HG02870 (cell line): ENCODE measurements around the gene SLC37A1.

Experiments used
- ATAC-seq: cut with Tn5 transposase; IDR thresholded peaks from one replicate; pipeline ENCODE4 v1.9.1; 2021; ENCODE audit warnings: mild to moderate bottlenecking, moderate library complexity; ENCODE audit not compliant: unreplicated experiment

SLC37A1 gene

DNA sequence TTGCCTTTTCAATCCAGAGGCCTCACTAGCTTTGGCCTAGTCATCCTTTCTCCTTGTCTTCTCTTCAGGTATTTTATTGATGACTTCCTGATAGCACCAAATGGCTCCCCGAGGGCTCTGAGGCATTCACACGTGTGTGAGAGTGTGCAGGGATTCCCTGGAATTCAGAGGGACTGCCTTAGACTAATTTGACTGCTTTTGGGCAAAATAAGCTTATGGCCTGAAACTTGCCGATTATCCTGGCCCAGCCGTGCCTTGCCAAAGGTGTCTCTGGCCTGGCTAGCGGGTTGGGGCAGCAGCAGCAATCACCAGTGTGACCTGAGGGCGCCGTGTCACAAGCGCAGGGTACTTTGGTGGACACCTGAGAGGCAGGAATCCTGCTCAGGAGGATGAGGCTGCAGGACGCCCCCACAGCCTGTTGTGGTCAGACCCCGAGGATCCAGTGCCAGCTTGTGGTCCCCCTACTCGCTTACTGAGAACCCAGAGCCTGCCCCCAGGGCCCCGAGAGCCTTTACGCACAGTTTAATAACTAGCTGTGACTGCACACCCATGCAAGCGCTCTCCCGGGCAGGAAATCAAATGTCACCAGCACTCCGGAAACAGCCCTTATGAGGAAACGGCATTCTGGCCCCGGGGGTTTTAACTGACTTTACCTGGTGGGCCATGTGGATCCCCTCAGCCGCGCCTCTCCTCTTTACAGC is 76.9 kb downstream of the SLC37A1 start:
- ATAC-seq, result no peak

DNA sequence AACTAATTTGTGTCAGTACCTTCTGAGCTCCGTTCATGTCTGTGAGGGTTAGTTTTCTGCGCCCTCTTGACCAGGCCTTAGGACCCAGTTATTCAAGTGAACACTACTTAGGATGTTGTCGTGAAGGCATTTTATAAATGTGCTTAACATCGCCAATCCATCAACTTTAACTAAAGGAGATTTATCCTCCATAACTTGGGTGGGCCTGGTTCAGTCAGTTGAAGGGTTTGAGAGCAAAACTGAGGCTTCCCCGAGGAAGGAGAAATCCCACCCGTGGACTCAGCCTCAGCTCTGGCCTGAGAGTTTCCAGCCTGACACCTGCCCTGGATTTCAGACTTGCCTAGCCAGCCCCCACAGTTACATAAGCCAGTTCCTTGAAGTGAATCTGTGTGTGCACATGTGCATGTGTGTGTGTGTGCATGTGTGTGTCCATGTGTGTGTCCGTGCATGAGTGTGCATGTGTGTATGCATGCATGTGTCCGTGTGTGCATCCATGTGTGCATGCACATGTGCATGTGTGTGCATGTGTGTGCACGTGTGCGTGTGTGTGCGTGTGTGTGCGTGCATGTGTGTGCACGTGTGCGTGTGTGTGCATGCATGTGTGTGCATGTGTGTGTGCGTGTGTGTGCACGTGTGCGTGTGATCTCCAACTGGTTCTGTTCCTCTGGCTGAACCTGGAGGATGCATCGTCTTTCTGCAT is 77.7 kb downstream of the SLC37A1 start:
- ATAC-seq, result no peak

DNA sequence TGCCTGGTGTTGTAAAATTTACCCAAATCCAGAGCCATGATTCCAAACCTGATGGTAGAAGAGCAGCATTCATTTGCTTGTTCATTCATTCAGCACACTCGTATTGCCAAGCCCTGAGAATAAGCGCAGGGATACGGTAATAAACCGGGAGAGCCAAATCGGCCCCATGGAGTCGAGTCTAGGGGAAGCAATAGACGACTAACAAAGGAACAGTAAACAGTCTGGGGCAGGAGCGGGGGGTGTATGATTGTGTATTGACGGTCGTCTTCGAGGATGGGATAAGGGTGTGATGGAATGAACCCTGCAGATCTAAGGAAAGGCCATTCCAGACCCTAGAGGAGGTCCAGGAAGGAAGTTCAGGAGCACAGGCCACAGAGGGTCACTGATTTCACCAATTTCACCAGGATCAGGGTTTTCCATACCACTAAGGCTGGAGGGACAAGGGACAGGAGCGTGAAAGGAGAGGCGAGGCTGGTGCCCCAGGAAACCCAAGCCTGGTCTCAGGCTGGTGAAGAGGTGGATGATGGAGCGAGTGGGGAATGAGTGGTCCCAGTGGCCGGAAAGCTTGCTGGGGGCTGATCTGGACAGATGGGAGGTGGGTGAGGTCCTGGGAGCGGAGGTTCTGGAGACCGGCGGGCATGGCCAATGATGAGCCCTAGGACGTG is 78.6 kb downstream of the SLC37A1 start:
- ATAC-seq, result no peak

- no peak for ATAC-seq
Observed at GRCh38 chr21:42593007-42593814, 79.6 kb downstream of the SLC37A1 start.

GRCh38 chr21:42594616-42595282 is 81.1 kb downstream of the SLC37A1 start:
- no peak for ATAC-seq

- ATAC-seq, result no peak
Observed at GRCh38 chr21:42595283-42596187, 81.9 kb downstream of the SLC37A1 start.

GRCh38 chr21:42596657-42597056 is 83.0 kb downstream of the SLC37A1 start:
- ATAC-seq, result no peak

DNA sequence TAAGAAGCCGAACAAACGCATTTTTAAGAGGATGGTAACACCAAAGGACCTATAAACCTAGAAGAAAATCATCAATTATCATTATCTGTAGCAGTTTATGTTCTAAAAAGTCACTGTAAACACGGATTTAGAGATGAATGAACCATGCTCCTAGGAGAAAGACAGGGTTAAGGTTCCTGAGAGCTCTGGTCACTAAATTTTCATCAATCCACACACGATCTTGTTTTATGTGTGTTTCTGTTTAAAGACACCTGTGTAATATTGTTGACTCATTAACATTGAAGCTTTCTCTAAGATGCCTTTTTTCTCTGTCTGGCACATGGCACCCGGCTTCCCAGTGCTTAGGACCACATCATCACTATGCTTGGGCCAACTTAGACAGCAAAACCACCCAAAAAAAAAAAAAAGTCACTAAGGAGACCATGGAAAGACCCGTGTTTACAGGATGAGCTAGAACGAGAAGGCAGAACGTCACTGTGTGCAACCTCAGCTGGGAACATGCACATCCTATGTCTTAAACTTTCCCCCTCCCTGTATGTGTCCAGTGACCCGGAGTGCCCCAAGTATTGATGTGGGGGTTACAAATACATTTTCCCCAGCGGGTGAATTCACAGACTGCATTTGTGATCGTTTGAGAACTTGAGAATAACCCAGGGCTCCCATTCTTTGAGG is 84.0 kb downstream of the SLC37A1 start:
- ATAC-seq, result no peak

GRCh38 chr21:42598159-42598735 is 84.6 kb downstream of the SLC37A1 start:
- ATAC-seq, result no peak

DNA sequence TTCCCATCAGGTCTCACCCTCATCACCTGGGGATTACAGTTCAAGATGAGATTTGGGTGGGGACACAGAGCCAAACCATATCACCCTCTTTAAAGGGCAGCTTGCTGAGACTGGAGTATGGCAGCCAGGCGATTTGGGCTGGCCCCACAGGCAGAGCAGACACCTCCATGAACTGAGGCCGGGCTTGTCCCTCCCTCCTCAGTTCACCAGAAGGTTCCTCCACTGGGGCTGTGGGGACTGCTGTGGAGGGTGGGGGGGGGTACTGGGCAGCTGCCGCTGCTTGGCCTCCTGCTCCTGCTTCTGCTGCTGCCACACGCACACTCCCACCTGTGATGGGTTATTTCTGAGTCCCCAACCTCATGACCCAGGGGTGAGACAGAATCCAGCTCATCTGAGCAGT is 85.8 kb downstream of the SLC37A1 start:
- ATAC-seq, result no peak

GRCh38 chr21:42599962-42600361 is 86.3 kb downstream of the SLC37A1 start:
- no peak for ATAC-seq

GRCh38 chr21:42601656-42602055 is 88.0 kb downstream of the SLC37A1 start:
- no peak for ATAC-seq

GRCh38 chr21:42607102-42607501 is 93.5 kb downstream of the SLC37A1 start:
- ATAC-seq, result no peak

DNA sequence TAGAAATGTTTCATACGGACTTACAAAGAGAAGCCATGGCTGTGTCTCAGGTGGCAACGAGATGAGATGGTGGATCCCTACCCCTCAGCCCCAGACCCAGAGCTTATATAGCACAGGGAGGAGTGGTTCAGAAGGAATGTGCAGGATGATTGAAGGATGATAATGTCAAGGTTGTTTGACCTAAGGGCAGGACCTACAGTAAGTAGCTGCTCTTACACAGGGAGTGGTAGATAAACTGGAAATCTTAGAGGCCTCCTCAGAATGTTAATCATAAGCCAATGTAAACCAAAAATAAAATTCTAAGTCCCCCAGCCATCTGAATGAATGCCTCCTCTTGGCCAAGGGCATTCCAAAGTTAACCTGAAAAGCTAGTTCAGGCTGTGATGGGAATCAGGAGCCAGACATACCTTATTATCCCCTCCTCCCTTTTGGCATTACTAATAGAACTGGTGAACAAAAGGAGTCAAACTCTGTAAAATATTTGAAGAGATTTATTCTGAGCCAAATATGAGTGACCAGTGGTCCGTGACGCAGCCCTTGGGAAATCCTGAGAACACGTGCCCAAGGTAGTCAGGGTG is 94.0 kb downstream of the SLC37A1 start:
- no peak for ATAC-seq

DNA sequence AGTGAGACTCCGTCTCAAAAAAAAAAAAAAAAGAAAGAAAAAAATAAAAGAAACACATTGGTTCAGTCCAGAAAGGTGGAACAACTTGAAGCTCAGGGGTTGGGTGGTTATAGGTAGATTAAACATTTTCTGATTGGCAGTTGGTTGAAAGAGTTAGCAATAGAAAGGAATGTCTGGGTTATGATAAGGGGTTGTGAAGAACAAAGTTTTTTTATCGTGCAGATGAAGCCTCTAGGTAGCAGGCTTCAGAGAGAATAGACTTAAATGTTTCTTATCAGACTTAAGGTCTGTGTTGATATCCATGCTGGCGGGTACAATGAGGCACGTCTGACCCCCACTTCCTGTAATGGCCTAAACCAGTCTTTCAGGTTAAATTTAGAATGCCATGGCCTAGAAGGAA is 94.8 kb downstream of the SLC37A1 start:
- no peak for ATAC-seq

DNA sequence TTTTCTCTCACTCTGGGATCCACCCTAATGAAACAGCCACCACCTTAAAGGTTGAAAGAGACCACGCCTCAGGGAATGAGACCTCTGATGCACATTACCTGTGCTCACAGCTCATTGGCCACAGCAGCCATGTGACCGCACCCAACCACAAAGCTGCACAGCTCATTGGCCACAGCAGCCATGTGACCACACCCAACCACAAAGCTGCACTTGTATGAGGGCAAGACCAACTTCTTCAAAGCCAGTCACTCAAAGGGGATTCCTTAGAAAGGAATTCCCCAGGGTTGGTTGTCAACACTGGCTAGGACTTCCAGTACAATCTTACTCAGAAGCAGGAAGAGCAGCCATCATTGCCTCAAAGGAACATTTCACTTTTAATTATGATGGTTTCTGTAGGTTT is 96.2 kb downstream of the SLC37A1 start:
- ATAC-seq, result peak; percentile 47

DNA sequence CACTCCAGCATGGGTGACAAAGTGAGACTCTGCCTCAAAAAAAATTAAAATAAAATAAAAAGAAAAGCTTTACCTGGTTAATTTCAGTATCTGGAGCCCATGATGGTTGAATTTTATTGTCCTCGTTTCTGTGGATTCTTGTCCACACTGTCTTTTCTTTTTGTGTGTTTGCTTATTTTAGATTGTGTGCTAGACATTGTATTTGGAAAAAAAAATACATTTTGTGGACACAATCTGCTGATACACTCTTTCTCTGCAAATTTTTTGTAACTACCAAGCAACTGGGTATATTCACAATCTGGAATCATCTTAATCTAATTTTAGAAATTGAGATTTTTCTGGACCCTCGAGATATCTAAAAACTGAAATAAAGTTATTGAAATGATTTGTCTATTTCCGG is 98.2 kb downstream of the SLC37A1 start:
- ATAC-seq, result no peak

DNA sequence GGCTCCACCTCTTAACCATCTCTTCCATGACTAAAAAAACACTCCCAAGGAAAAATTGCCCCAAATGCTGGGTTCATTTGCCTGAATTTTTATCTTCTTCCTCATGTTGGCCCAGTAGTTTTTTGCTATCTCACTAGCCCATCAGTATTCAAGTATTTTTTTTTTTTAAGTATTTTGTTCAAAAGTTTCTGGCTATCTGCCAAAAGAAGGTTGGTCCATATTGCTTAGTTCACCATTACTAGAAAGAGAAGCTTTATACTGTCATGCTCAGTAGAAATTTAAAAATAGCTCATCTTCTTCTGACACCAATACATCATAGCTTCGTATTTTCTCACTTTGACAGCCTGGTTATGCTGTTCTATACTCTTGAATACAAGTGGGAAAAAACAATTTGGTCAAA is 98.7 kb downstream of the SLC37A1 start:
- no peak for ATAC-seq
